Breast epithelium (tissue), 4 donors: ENCODE data around the gene PIK3CD. TPM values are rescaled to one million over a fixed set of nuclear protein-coding genes. Genes with fewer than 3 reads are reported as not detected.

ENCODE experiments used
- DNase-seq, 2 donors: peaks; one replicate each; pipeline ENCODE4 v3.0.0-alpha.2; 2019; ENCODE audit warnings: low spot score in 2 of 2
- H3K27ac ChIP-seq, 2 donors: fragments of 200-600 bp; sonication (generic) in 1 of 2; one replicate each; pipeline ENCODE4 v1.5.1; 2016 to 2019; ENCODE audit warnings: mild to moderate bottlenecking in 1 of 2
- H3K27me3 ChIP-seq, 2 donors: fragments of 200-600 bp; sonication (generic) in 1 of 2; one replicate each; pipeline versions ENCODE4 v1.5.1 to v1.6.0; 2017 to 2019; ENCODE audit warnings: control low read depth in 1 of 2, mild to moderate bottlenecking in 1 of 2
- H3K36me3 ChIP-seq: fragments of 200-600 bp; one replicate; pipeline ENCODE4 v1.5.1; 2019
- H3K4me1 ChIP-seq, 2 donors: fragments of 200-600 bp; sonication (generic); one replicate each; pipeline ENCODE4 v1.5.1; 2016 to 2019; ENCODE audit warnings: control low read depth in 1 of 2
- H3K4me3 ChIP-seq, 3 donors: fragments of 200-600 bp; sonication (generic); 1 replicate in 2 of 3; 2 replicates in 1 of 3; pipeline ENCODE4 v1.5.1; 2016 to 2019; ENCODE audit warnings: mild to moderate bottlenecking in 3 of 3, moderate library complexity in 2 of 3
- H3K9me3 ChIP-seq, 2 donors: fragments of 200-600 bp; sonication (generic) in 1 of 2; one replicate each; pipeline ENCODE4 v1.5.1; 2016 to 2019; ENCODE audit warnings: control low read depth in 1 of 2
- CTCF ChIP-seq, 3 donors: fragments of 450-650 bp; IDR thresholded peaks; one replicate each; pipeline ENCODE4 v1.5.1; 2016 to 2017; ENCODE audit warnings: antibody characterized with exemption in 3 of 3, mild to moderate bottlenecking in 3 of 3, moderate library complexity in 3 of 3
- POLR2A ChIP-seq: fragments of 450-650 bp; IDR thresholded peaks from one replicate; pipeline ENCODE4 v1.6.1; 2016; ENCODE audit warnings: antibody characterized with exemption, mild to moderate bottlenecking, moderate library complexity
- POLR2AphosphoS5 ChIP-seq, 3 donors: sonication (generic); formaldehyde crosslinking; IDR thresholded peaks; one replicate each; pipeline ENCODE4 v1.6.1; 2017; ENCODE audit warnings: antibody characterized with exemption in 3 of 3
- intact Hi-C: fragments of 100-400 bp; cut with DNase I; formaldehyde crosslinking; loops from one replicate; pipeline ENCODE4 v1.15.1; 2023; ENCODE audit warnings: low total_unique reads
- total RNA-seq, 3 donors: library from RNA; depleted of rRNA; stranded (reverse); fragments of >200 nt; gene quantifications; one replicate each; pipeline ENCODE4 v1.1.0, GENCODE V29; 2016

PIK3CD gene
- total RNA-seq, 3 donors from 2014 or later, result 8.2 to 12.1 (median 11.9) TPM

GRCh38 chr1:9633493-9633892 lies 18.0 kb upstream of the PIK3CD start:
- no peak for DNase-seq
- no peak for TF ChIP-seq POLR2AphosphoS5 (IDR thresholded peaks at IDR 0.05)
- TF ChIP-seq CTCF (IDR thresholded peaks at IDR 0.05), result no peak
- TF ChIP-seq POLR2A, result no peak
- Histone ChIP-seq H3K36me3 (no peaks in the 10 kb centered on the region), H3K27ac (no peak overlapping the region), H3K4me3 (no peak overlapping the region), H3K27me3 (no peaks in the 10 kb centered on the region), H3K9me3 (no peaks in the 10 kb centered on the region), H3K4me1 (no peaks in the 10 kb centered on the region)
- intact Hi-C loops, result no loop called here

- TF ChIP-seq CTCF (IDR thresholded peaks at IDR 0.05) (no peak), POLR2AphosphoS5 (IDR thresholded peaks at IDR 0.05) (no peak), POLR2A (no peak)
- no peaks in the 10 kb centered on the region for H3K4me1 ChIP-seq
- no peak overlapping the region for H3K4me3 ChIP-seq
- no peak overlapping the region for H3K27ac ChIP-seq
- H3K27me3 ChIP-seq, result no peaks in the 10 kb centered on the region
- H3K36me3 ChIP-seq, result no peaks in the 10 kb centered on the region
- no peaks in the 10 kb centered on the region for H3K9me3 ChIP-seq
- no peak for DNase-seq
- intact Hi-C loops, result no loop called here
These were observed 16.9 kb upstream of the PIK3CD start for GRCh38 chr1:9634582-9634981.

GRCh38 chr1:9639227-9639626 lies 12.3 kb upstream of the PIK3CD start:
- TF ChIP-seq CTCF (IDR thresholded peaks at IDR 0.05) (no peak), POLR2AphosphoS5 (IDR thresholded peaks at IDR 0.05) (no peak), POLR2A (no peak)
- no peak overlapping the region for H3K4me3 ChIP-seq
- no peaks in the 10 kb centered on the region for H3K4me1 ChIP-seq
- H3K9me3 ChIP-seq, result no peaks in the 10 kb centered on the region
- H3K27ac ChIP-seq, result no peak overlapping the region
- H3K27me3 ChIP-seq, result no peaks in the 10 kb centered on the region
- no peak for DNase-seq
- intact Hi-C loops, result no loop called here
- no peaks in the 10 kb centered on the region for H3K36me3 ChIP-seq

- H3K27ac ChIP-seq, result no peak overlapping the region
- H3K4me1 ChIP-seq, result no peaks in the 10 kb centered on the region
- no peak for DNase-seq
- H3K27me3 ChIP-seq, result no peaks in the 10 kb centered on the region
- no peak overlapping the region for H3K4me3 ChIP-seq
- no peak for TF ChIP-seq CTCF (IDR thresholded peaks at IDR 0.05)
- TF ChIP-seq POLR2A, result no peak
- TF ChIP-seq POLR2AphosphoS5 (IDR thresholded peaks at IDR 0.05), result no peak
- H3K9me3 ChIP-seq, result no peaks in the 10 kb centered on the region
- intact Hi-C loops, result no loop called here
- H3K36me3 ChIP-seq, result no peaks in the 10 kb centered on the region
These were observed 7.9 kb upstream of the PIK3CD start for GRCh38 chr1:9643351-9644256.

- Histone ChIP-seq H3K4me1 (no peaks in the 10 kb centered on the region), H3K27ac (no peak overlapping the region), H3K9me3 (no peaks in the 10 kb centered on the region), H3K4me3 (no peak overlapping the region), H3K27me3 (no peaks in the 10 kb centered on the region), H3K36me3 (no peaks in the 10 kb centered on the region)
- no peak for DNase-seq
- intact Hi-C loops, result no loop called here
- TF ChIP-seq POLR2AphosphoS5 (IDR thresholded peaks at IDR 0.05) (no peak), CTCF (IDR thresholded peaks at IDR 0.05) (no peak), POLR2A (no peak)
These were observed 5.5 kb upstream of the PIK3CD start for GRCh38 chr1:9646037-9646436.
